NCI-H460 (cell line): ENCODE data around the gene DLG2. TPM values are rescaled to one million over a fixed set of nuclear protein-coding genes. Genes with fewer than 3 reads are reported as not detected.

Experiments
- DNase-seq: peaks from one replicate; pipeline ENCODE4 v3.0.0-alpha.2; 2016; ENCODE audit warnings: low read depth; ENCODE audit errors: extremely low read depth
- total RNA-seq: library from RNA; depleted of rRNA; stranded (reverse); fragments of >200 nt; shearing (Covaris generic); gene quantifications from 2 replicates; pipeline ENCODE4 v1.2.3, GENCODE V29; 2014

The DLG2 gene
- total RNA-seq, 1 experiment from 2014 or later, result 115 TPM

DNA sequence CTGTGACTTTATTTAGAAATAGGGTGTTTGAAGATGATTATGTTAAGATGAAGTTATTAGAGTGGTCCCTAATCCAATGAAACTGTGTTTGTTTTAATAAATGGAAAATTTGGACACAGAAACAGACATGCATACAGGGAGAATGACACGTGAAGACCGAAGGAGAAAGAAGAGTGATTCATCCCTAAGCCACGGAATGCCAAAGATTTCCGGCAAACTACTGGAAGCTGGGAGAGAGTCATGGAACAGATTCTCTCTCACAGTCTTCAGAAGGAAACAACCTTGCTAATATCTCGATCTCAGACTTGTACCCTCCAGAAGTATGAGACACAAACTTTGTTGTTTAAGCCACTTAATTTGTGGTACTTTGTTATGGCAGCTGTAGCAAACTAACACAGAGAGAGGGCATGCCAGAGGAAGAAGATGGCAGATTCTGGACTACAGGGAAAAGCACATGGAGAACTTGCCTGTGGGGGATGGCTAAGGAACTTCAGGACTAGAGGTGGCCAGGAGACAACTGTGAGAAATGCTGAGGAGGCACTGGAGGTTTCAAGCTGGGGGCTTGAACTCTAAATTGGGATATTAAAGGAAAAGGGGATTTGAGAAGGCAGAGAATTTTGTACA, 1607.5 kb downstream of the DLG2 start:
- DNase-seq, result no peak

- DNase-seq, result no peak
These were observed 1612.6 kb downstream of the DLG2 start for GRCh38 chr11:84014539-84014938.

- no peak for DNase-seq
These were observed 1614.8 kb downstream of the DLG2 start for GRCh38 chr11:84012171-84012826.

DNA sequence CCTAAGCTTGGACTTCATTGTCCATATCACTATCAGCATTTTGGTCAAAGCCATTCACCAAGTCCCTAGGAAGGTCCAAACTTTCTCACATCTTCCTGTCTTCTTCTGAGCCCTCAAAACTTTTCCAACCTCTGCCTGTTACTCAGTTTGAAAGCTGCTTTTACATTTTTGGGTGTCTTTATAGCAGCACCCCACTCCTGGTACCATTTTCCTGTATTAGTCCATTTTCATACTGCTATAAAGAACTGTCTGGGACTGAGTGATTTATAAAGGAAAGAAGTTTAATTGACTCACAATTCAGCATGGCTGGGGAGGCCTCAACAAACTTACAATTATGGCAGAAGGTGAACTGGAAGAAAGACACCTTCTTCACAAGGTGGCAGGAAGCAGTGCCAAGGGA, 1624.0 kb downstream of the DLG2 start:
- no peak for DNase-seq

GRCh38 chr11:83998921-83999320, 1628.2 kb downstream of the DLG2 start:
- DNase-seq, result no peak

DNA sequence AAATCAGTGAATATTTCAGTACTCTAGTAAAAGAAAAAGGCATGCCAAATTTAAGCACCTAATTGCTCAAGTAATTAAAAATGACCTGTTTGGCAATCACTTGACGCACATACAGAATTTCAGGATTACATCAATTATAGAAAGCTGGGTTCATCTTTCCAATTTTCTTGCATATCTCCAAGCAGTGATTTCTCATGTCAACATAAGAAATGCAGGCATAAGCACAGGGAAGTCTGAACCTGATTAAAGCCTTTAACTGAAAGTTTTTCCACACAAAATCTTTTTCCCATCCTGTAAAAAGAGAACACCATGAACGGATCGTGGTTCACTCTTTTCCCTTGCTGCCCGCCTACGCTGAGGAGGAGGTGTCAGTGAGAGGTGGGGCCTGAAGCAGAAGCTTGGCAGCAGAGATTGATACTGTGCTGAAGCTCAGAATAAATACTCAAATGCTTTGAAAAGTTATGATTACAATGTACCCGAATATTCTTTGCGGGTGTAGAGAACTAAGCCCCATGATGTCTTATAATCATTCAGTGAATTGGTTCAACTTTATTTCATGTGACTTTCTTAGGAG, 1636.9 kb downstream of the DLG2 start:
- no peak for DNase-seq

DNA sequence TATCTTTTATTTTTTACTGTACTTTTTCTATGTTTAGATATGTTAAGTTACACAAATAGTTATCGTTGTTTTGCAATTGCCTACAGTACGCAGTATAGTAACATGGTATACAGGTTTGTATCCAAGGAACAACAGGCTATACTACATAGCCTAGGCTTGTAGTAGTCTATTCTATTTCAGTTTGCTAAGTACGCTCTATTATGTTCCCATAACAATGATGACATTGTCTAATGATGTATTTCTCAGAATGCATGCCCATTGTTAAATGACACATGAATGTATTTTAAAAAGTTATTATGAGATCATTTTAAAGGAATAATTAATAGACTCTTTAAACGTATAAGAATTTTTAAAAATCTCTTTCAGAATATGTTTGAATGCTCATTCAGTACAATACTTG, 1644.3 kb downstream of the DLG2 start:
- no peak for DNase-seq

DNA sequence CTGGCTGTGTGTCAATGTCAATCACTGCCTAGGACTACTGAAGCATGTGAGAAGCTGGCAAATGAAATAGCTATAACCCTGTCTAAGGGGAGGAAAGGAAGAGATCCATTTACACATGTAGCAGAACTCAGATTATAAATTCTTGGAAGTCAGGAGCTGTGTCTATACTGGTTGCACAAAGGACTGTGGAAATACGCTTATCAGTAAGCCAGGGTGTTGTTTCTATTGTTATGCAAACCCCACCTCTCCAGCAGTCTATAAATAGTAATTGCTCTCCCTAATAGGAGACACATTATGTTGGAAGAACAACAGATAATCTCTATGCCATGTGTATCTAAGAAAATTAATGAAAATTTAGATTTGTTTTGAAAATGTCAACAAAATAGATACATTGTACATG, 1647.6 kb downstream of the DLG2 start:
- DNase-seq, result no peak

DNA sequence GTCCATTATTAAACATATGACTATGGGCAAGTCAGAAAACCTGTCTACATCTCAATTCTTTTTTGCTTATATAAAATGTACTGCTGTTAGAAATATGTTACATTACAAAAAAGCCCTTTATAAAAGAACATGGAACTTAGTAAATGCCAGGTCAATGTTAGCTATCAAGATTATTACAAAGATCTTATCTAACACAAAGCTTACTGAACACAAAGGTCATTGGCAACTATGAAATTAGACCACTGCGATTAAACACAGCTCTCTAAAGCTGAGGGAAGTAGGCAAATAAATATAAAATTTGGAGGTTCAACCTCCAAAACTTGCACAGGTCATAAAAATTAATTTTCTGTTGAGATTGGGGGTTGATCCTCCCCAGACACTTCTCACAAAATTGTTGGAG, 1648.2 kb downstream of the DLG2 start:
- no peak for DNase-seq

DNA sequence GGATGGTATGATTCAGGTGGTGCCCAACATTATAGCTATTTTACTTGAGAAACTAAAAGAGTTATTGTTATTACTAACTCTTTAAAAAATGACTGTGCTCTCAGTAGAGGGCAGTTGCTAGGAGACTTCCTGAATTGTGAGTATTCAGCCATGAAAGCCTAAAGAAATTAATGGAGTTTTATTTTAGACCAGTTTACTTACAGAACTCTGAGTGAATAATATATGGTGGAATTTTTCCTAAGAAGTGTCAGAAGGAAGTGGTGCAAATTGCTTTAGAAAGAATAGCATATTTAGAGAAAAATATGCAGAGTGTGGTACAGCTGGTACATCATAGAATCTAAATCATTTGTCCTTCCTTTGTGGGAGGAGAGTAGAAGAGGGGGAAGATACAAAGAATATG, 1651.1 kb downstream of the DLG2 start:
- no peak for DNase-seq

- DNase-seq, result no peak
These were observed 1654.6 kb downstream of the DLG2 start for GRCh38 chr11:83972536-83972935.

GRCh38 chr11:83971063-83971462, 1656.1 kb downstream of the DLG2 start:
- DNase-seq, result no peak

GRCh38 chr11:83970061-83970671, 1657.0 kb downstream of the DLG2 start:
- DNase-seq, result no peak

DNA sequence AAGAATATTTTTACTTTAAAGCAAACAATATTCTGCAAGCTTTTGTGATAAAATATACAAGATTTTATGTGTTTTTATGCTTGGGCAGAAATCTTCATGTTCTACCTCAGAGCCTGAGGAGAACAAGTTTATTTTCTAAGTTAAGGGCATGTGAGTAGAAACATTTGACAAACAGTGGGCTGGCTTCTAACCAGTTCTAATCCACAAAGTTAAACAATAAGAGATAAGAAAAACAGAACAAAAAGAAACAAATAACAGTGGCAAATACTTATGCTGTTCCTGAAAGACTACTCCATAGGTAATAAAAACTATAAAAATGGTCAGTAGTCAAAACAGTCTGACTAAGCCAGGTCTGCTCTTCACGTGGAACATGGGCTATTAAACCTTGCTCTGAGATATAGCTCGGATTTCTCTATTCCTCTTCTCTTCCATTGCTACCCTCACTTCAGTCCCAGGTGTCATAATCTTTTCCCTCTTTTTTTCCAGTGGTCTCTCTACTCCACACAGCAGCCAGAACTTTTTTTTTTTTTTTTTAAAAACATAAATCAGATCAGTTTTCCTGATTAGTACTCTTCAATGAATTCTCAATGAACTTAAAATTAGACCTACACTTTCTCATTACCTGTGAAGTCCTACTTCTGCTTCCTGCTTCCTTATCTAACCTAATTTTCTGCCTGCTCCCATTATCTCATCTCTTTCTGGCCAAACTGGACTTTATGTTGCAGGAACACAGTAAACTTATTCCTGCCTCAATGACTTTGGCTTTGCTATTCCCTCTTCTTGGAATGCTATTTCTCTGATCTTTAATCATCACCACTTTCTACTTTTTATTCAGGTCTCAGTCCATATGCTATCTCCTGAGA, 1669.9 kb downstream of the DLG2 start:
- DNase-seq, result no peak

DNA sequence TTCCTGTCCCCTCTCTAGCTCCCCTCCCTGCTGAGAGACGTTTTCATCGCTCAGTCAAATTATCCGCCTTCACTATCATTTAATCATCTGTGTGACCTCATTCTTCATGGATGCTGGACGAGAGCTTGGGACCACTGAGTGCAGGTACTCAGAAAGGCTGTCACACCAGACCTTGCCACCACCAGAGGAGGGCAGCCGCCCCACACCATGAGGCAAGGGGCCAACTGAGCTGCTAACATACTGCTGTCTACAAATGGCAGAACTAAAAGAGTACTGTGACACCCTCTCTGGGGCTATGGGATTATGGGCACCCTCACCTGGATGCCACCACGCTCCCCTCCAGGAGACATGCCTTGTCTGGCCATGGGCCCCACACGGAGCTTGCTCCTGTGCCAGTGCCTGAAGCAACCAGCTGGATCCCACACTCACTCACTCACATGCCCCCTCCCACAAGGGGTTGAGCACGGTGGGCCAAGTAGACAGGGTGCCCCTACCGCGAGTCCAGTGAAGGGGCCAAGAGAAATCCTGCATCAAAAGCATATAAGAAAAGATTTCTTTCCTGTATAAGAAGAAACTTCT, 1670.9 kb downstream of the DLG2 start:
- no peak for DNase-seq

DNA sequence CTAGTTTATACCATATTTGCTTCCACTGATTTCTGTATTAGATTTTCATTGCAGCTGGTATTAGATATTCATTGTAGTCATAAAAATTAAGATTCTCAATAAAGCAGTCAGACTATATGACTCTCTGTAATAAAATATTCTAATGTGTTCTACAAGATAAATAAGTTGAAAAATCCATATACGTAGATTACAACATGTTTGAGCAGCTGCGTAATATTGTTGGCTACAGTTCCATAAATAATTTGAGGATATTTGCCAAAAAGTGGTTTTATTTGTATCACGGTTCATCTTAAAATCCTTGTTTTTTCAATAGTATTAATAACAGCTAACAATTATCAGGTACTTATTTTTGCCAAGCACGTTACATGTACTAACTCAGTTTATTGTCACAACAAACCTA, 1672.4 kb downstream of the DLG2 start:
- DNase-seq, result no peak

- no peak for DNase-seq
These were observed 1675.6 kb downstream of the DLG2 start for GRCh38 chr11:83951521-83951920.

- no peak for DNase-seq
These were observed 1678.9 kb downstream of the DLG2 start for GRCh38 chr11:83948200-83948599.

DNA sequence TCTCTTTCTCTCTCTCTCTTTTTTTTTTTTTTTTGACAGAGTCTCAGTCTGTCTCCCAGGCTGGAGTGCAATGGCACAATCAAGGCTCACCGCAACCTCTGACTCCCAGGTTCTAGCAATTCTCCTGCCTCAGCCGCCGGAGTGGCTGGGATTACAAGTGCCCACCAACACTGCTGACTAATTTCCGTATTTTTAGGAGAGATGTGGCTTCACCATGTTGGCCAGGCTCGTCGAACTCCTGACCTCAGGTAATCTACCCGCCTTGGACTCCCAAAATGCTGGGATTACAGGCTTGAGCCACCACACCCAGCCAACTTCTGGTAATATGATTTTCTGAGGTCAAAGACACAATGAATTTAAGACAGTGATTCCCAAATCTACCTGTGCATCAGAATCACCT, 1681.2 kb downstream of the DLG2 start:
- DNase-seq, result no peak

GRCh38 chr11:83941050-83941449, 1686.1 kb downstream of the DLG2 start:
- no peak for DNase-seq

- DNase-seq, result no peak
These were observed 1689.0 kb downstream of the DLG2 start for GRCh38 chr11:83938148-83938547.
